ENCODE data around the gene IGSF1.

Gene IGSF1, protein sequence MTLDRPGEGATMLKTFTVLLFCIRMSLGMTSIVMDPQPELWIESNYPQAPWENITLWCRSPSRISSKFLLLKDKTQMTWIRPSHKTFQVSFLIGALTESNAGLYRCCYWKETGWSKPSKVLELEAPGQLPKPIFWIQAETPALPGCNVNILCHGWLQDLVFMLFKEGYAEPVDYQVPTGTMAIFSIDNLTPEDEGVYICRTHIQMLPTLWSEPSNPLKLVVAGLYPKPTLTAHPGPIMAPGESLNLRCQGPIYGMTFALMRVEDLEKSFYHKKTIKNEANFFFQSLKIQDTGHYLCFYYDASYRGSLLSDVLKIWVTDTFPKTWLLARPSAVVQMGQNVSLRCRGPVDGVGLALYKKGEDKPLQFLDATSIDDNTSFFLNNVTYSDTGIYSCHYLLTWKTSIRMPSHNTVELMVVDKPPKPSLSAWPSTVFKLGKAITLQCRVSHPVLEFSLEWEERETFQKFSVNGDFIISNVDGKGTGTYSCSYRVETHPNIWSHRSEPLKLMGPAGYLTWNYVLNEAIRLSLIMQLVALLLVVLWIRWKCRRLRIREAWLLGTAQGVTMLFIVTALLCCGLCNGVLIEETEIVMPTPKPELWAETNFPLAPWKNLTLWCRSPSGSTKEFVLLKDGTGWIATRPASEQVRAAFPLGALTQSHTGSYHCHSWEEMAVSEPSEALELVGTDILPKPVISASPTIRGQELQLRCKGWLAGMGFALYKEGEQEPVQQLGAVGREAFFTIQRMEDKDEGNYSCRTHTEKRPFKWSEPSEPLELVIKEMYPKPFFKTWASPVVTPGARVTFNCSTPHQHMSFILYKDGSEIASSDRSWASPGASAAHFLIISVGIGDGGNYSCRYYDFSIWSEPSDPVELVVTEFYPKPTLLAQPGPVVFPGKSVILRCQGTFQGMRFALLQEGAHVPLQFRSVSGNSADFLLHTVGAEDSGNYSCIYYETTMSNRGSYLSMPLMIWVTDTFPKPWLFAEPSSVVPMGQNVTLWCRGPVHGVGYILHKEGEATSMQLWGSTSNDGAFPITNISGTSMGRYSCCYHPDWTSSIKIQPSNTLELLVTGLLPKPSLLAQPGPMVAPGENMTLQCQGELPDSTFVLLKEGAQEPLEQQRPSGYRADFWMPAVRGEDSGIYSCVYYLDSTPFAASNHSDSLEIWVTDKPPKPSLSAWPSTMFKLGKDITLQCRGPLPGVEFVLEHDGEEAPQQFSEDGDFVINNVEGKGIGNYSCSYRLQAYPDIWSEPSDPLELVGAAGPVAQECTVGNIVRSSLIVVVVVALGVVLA (N-terminal part only)

DNA sequence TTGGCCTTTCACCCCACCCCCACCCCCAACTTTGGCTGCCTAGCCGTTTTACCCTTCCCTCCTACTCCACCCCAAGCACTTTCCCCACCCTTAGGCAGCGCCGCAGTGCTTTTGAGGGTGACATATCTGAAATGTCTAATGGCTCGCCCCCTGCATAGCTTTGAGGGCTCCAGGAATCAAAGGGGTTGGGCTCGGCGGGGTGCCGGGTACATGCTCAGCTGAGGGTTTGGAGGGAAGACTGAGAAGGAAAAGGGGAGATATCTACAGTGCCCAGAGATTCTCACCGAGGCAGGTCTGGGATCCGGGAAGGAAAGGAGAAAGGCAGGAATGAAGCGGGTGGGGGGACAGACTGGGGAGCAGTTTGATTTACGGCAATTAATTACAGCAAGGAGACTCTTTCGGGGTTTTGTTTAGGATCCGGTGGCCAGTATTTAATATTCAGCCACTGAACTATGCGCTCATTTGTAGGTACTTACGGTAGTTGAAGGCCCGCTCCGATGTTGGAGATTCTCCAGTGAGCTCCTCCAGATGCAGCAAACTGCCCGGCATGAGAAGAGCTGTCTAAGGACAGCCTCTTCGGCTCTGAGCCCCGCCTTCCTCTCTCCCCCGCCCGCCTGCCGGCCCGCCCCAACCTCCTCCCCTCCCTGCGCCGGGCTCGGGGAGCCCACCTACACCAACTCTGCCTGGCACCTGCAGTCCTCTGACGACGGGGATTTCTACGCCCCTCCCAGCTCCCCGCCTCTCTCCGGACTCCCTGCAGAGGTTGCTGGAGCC, at the start of gene IGSF1:
Gene IGSF1 (minus strand): TSS at position 569 of the 774 bp plus-strand sequence. CDS start 2,632 bp downstream, outside the sequence.
- DNase-seq: no peak

DNA sequence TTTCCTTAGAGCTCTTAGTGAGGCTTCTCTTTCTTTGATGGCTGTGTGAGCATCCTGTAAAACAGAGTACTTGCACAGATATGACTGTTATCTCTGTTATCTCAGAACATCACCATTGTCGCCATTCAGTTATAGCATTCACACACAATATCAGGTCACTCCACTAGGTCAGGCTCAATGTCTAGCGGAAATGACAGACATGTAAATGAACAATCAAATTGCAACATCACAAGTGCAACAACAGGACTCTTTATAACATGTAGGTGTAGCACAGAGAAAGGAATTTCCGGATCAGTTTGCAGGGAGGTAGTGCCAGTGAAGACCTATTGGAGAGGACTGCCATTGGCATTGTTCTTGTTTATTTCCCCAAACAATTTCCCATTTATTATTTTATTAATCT, 43.2 kb upstream of the IGSF1 start:
- DNase-seq: no peak

DNA sequence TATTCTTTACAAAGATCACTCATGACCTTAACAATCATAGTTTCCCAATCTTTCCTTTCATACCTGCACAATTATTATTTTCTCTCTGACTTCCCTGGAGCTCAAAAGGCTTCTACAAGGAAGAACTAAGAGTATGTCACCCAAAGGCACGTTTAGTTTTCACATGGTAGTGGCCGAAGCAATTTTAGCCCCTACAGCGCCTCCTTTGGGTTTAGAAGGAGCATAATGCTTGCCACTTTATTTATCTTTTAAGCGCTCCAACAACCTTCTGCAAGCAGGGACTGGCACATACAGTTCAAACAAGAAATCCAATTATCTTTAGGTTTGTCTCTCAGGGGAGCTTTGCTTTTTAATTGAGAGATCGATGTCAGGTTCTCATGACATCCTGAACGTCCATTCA, 42.0 kb upstream of the IGSF1 start:
- DNase-seq: no peak

DNA sequence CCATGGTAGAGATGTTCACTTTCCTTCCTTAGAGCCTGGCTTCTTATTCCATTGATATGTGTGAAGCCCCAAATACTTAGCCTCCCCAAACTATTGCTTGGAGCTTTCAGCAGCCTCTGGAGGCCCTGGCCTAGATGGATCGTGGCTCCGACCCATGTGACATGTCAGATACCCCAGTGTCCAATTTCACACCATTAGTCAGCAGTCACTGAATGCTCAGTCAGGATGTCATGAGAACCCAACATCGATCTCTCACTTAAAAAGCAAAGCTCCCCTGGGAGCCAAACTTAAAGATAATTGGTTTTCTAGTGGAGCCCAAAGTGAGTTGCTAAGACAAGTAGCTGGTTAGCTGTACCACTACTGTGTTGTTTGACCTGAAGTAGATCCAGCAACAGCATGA, 41.6 kb upstream of the IGSF1 start:
- no peak for DNase-seq

DNA sequence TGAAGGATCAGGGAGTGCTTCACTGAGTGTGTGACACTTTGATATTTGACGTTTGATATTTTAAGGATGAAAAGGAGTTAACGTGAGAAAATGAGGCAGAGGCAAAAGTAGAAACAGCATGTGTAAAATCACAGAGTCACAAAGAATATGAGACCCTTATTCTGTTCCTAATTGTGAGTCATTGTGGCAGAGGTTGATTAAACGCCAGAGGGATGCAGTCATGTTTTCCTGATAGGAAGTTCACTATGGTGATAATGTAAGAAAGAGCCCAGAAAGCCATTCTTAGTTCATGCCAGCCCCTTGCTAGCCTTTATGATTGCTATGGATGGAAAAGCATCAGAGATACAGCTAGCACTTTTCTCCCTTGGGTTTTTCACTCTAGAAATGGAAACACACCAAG, 33.5 kb upstream of the IGSF1 start:
- no peak for DNase-seq

DNA sequence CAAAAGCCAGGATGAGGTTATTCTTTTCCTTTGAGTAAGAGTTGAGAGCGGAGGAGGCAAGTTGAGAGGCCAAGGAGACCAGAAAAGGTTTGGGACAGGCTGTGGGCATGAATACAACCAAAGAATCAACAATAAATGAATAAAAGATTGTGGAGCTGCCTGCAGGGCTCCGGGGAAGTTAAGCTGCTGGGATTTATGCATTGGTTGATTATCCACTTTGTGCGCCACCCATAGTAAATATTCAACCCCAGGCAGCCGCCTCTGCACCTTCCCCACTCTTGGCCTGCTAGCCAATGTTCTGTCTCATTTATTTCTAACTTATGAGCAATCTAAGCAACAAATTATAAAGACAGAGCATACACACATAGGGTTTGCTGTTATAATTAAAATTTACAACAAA, 28.2 kb upstream of the IGSF1 start:
- no peak for DNase-seq

DNA sequence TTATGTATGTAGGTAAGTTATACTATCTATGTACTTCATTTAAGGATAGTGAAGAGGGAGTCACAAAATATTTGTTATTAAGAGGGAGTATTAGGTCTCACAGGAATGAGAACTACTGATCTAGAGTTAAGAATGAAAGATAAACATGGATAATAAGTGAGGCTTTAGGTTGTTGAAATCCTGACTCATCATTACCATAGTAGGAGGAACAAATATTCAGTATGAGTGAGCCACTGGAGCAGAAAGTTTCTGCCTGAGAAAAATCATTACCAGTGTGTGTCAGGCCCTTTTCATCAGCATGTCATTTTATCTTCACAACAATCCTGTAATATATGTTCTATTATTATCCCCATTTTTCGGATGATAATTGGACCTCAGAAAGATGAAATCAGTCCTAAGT, 27.2 kb upstream of the IGSF1 start:
- no peak for DNase-seq

DNA sequence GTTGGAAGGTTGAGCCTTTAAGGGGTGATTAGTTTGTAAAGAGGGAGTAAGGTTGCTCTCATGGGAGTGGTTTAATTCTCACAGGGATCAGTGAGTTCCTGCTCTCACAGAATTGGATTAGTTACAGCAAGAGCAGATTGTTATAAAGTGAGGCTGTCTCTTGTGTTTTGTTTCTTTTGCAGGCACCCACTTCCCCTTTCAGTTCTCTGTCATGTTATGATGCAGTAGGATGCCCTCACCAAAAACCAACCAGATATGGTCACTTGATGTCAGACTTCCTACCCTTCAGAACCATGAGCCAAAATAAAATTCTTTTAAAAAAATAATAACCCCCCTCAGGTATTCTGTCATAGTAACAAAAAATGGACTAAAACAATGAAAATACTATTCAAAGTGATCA, 19.9 kb upstream of the IGSF1 start:
- no peak for DNase-seq

DNA sequence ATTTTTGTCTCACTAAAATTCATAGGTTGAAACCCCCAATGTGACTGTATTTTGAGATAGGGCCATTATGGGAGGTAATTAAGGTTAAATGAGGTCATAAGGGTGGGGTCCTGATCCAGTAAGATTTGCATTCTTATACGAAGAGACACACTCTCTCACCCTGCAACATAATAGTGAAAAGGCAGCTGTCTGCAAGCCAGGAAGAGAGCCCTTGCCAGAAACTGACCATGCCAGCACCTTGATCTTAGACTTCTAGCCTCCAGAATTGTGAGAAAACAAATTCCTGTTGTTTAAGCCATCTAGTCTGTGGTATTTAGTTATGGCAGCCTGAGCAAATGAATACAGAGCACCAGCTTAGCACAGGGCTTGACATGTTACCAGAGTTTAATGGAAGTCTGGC, 17.5 kb upstream of the IGSF1 start:
- no peak for DNase-seq

DNA sequence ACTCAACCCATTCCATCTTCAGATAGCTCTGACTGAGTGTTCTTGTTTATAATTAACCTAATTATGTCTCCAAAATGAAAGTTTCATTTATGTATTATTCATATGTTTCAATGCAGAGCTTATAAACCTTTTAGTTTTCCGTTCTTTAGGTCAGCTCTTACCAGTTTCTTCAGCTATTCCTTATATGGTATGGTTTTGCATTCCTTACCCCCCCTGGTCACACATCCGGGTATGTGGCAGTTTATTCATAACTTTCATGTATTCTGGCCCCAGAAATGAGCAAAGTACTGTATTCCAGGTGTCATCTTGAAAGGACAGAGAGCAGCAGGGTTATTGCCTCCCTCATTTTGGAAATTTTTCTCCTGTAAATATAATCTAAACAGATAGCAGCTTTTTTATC, 16.8 kb upstream of the IGSF1 start:
- no peak for DNase-seq

DNA sequence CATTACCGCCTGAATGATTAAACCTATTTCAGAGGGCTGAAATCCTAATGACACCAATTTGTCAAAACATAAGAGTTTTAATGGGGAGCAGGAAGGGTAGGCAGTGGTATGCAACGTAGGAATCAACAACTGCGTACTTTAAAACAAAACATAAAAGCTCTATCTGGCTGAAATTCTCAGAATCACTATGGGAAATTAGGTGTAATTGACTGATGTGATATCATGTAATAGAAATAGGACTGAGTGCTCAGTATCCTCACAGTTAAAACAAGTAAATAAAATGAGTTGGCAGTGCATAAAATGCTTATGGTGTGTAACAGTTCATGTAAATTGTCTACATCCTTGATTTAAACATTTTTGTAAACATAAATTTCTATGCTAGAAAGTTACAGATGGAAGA, 13.6 kb upstream of the IGSF1 start:
- DNase-seq: no peak

DNA sequence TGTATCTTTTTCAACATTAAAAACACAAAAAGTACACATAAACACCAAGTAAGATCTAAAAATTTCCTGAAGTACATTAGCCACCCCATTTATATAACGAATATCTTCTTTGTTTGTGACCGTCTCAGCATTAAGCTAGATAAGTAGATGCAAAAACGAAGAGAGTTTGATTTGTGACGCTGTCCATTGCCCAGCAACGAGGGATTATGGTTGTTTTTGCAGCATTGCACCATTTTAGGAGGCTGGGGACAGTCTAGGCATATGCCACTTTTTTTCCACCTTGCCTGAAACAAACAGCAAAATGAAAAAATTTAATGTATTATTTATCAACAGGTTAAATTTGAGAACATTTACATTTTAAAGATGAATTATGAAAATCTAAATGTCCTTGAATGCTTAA, 12.0 kb upstream of the IGSF1 start:
- no peak for DNase-seq

DNA sequence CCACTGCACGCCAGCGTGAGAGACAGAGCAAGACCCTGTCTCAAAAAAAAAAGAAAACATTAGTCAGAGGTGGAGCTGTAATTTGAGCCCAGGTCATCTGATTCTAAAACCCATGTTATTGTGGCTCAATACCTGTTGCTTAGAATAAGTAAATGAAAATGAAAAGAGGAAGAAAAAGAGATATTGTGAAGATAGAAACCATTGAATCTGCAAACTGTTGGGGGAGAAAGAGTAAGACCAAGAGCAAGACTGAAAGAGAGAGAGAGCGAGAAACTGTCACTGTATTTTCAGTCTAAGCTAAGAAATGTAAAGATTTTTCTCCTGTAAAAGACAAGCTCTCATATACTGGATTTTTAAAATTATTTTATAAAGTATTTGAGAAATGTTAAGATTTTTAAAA, 9.7 kb upstream of the IGSF1 start:
- no peak for DNase-seq

DNA sequence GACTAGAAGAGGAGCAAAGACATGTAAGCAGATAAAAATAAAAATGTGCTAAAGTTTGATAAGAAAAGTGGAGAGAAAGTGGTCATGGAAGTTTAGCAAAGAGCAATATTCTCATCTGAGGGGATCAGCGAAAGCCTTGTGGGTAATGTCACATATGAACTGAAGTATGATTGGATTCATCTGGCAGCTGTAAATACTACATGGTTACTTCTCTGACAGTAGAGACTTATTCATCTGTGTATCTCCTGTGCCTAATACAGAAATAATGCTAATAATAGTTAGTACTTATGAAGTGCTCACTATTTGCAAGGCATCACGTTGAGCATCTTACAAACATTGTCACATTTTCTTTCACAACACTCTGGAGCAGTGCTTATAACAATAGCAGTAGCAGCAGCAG, 8.9 kb upstream of the IGSF1 start:
- DNase-seq: no peak

DNA sequence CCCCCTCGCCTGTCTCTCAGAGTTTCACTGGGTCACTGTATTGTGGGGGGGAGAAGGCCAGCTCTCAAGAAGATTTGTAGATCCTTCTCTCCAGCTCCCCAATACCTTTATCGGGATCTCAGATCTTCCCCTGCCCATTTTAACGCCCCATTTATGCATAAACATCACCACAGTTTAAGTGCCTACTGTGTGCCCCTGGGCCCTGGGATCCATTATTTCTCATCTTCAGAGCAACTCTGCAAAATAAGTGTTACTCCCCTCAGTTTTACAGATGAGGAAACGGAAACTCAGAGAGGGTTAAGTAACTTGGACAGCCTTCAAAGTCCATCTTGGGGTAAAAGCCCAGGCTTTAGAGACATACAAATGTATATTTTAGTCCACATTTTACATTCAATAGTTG, 421 bp upstream of the IGSF1 start:
- DNase-seq: no peak

DNA sequence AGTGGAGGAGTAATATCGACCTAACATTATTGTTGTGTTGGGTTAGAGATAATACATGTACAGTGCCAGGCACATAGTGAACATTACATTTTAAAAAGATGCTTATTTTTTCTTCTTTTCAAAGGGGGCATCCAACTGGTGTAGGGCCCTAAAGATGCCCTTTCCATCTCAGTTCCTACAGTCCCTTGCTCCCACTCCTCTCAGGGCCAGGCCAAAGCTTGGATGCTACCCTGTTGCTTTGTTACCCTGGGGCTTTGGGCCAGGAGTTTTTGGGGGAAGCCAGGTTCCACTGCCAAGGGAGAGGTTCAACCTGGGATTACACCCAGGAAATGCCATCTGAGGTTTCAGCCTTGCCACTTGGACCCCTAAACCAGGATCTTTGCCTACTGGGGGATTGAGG, 918 bp downstream of the IGSF1 start:
- no peak for DNase-seq

DNA sequence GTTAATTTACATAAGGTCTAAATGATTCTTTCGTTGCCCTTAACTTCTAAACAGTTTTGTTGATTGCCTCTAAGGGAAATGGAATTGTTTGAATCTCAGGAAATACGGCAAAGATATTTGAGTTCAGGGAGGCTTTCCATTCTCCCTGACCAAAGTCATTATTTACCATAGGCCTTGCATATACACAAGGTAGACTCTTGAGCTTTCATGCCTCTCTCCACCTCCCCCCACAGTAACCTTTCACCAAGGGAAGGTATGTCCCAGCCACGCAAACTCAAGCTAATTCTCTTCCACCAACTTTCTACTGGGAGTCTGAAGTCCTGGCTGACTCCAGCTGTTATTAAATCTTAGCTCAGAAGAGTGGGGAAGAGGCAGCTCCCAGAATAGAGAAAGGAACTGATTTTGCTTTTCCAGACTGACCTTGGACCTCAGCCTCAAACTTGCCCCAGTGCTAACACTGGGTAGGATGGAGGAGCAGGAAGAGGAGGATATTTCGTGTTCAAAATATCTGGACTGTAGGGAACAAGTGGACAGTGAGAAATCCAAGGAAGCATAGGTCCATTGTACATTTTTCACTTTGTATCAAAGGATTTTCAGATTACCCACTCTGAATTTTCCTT, 1.4 kb downstream of the IGSF1 start:
- DNase-seq: no peak

DNA sequence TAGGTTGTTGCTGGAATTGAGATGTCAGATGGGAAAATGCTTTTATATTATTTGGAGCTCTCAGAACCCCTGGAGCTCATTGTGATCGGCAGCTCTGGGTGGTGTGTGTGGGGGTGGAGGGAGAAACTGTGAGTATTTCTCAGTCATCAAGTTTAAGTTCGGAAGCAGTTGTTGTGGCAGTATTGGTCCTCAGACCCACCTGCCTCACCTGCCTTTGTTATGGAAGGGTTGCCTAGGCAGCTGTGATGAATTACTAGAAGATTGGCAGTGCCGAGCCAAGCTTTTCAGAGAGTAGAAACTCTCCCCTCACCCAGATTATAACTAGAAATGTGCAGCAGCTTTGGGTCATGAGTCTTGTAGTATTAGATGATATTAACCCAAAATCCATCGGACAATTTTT, 9.5 kb downstream of the IGSF1 start:
- no peak for DNase-seq

DNA sequence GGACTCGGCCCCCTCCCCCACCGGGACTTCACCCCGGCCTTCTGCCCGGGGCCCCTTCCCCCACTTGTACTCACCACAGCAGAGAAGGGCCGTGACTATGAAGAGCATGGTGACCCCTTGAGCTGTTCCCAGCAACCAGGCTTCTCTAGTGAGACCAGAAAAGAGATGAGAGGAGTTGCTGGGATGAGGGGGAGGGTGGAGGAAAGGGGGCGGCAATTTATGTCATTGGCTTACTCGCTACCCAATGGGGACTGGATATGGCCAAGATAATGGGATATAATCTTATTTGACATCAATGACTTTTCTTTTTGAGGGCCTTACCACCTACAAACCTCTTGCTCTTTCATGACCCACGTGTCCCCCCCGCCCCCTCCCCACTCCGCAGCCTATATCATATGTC, 9.9 kb downstream of the IGSF1 start:
- DNase-seq: no peak

DNA sequence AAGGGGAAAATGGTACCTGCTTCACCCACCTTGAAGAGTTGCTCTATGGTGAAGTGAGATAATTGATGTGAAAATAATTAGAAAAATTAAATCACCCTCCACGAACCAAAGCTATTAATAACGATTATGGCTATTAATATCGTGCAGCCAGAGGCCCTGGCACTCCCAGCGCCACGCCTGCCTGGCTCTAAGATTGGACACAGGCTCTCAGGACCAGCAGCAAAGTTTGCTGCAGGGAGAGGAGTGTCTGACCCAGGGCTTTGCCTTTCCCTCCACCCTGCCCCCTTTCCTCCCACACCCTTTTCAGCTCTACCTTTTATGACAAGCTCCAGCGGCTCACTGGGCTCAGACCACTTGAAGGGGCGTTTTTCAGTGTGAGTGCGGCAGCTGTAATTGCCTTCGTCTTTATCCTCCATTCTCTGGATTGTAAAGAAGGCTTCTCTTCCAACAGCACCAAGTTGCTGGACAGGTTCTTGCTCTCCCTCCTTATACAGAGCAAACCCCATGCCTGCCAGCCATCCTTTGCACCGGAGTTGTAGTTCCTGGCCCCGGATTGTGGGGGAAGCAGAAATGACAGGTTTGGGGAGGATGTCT, 11.5 kb downstream of the IGSF1 start:
- no peak for DNase-seq

DNA sequence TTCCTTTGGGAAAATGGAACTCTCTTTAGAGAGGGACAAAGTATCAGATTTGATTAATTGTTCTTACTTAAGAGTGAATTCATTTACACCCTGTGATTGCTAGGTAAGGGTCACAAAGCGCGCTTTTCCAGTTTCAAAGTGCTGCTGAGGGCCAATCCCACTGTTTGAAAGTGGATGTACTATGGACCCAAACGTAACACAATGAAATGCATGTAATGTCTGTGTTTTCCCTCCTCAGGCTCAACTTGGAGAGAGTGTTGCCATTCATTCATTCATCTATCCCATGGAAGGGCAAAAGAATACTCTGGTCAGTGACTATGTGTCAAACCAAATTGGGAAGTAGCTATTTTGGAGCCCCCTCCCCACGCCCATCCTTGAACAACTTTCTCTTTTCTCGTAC, 16.1 kb downstream of the IGSF1 start:
- DNase-seq: no peak

DNA sequence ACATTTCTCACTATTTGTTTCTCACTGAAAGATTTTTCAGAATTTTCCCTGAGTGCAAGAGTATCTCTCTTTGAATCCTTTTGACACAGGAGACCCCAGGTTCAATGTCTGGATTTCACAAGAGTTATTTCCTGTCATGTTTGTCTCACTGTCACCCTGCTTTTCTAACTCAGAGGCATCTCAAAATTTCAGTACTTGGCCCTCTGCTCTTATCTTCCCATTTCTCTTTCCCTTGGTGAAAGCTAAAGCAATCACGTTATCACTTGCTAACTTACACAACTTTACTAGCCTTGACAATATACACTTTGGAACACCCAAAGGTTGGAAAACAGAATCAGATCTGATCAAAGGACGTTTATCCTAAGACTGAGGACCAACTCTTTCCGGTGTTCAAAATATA, 17.3 kb downstream of the IGSF1 start:
- no peak for DNase-seq

All from stimulated activated CD4-positive, alpha-beta T cell treated with anti-CD3 and anti-CD28 coated beads, Interleukin-4, amount 100 ng/mL, for 1 hour (primary cell).